ENCODE results near the gene USP32.
"Not testable (repeated sequence)": the region's sequence is repeated elsewhere in the genome, so short reads cannot be mapped to it uniquely, and the experiment has no call there.

The USP32 gene

GRCh38 chr17:60388742-60389141 is 3.2 kb downstream of the USP32 start:
- Histone ChIP-seq H3K36me3 (ENCODE audit: low read length) (no peaks in the 10 kb centered on the region), H3K9me2 (replicated peaks; ENCODE audit: insufficient read depth, low read length) (no peaks in the 10 kb centered on the region), H2AFZ (ENCODE audit: low read depth, low read length, severe bottlenecking) (no peak overlapping the region), H3K9ac (ENCODE audit: low read length) (no peak overlapping the region), H3K27me3 (ENCODE audit: low read length) (no peaks in the 10 kb centered on the region), H3K79me2 (ENCODE audit: insufficient read depth, low read length) (peaks cover 18% of the 10 kb centered on the region; the same call in 1 of the 2 replicates), H3F3A (ENCODE audit: insufficient read depth) (peaks cover 9% of the 10 kb centered on the region), H3K4me2 (ENCODE audit: low read depth, low read length, poor library complexity, severe bottlenecking) (no peak overlapping the region), H3K9me3 (ENCODE audit: insufficient read depth, low read length) (no peaks in the 10 kb centered on the region), H3K4me3 (ENCODE audit: insufficient read depth, low read length, poor library complexity, severe bottlenecking) (no peak overlapping the region), H4K20me1 (ENCODE audit: low read depth, low read length) (0 out of 2 replicates have a peak, but pooled peaks cover 6% of the 10 kb centered on the region), H3K27ac (ENCODE audit: low read depth, low read length) (no peak overlapping the region)
- TF ChIP-seq CTCF (IDR thresholded peaks at IDR 0.05; ENCODE audit: insufficient read depth, low read length, poor library complexity, severe bottlenecking), result no peak
- TF ChIP-seq EZH2phosphoT487 (conservative IDR thresholded peaks at IDR 0.05; ENCODE audit: low read length), result no peak

GRCh38 chr17:60387666-60388065 is 4.3 kb downstream of the USP32 start:
- Histone ChIP-seq H3F3A (ENCODE audit: insufficient read depth) (peaks cover under 1% of the 10 kb centered on the region; the same call in 1 of the 2 replicates), H3K79me2 (ENCODE audit: insufficient read depth, low read length) (peaks cover 24% of the 10 kb centered on the region; the same call in 1 of the 2 replicates), H4K20me1 (ENCODE audit: low read depth, low read length) (0 out of 2 replicates have a peak, but pooled peaks cover 6% of the 10 kb centered on the region), H3K9me3 (ENCODE audit: insufficient read depth, low read length) (no peaks in the 10 kb centered on the region), H2AFZ (ENCODE audit: low read depth, low read length, severe bottlenecking) (no peak overlapping the region), H3K4me2 (ENCODE audit: low read depth, low read length, poor library complexity, severe bottlenecking) (no peak overlapping the region), H3K27ac (ENCODE audit: low read depth, low read length) (no peak overlapping the region), H3K27me3 (ENCODE audit: low read length) (no peaks in the 10 kb centered on the region), H3K4me3 (ENCODE audit: insufficient read depth, low read length, poor library complexity, severe bottlenecking) (no peak overlapping the region), H3K9ac (ENCODE audit: low read length) (no peak overlapping the region), H3K9me2 (replicated peaks; ENCODE audit: insufficient read depth, low read length) (no peaks in the 10 kb centered on the region), H3K36me3 (ENCODE audit: low read length) (no peaks in the 10 kb centered on the region)
- no peak for TF ChIP-seq EZH2phosphoT487 (conservative IDR thresholded peaks at IDR 0.05; ENCODE audit: low read length)
- no peak for TF ChIP-seq CTCF (IDR thresholded peaks at IDR 0.05; ENCODE audit: insufficient read depth, low read length, poor library complexity, severe bottlenecking)

GRCh38 chr17:60386147-60387058 is 5.5 kb downstream of the USP32 start:
- H3K4me3 ChIP-seq (ENCODE audit: insufficient read depth, low read length, poor library complexity, severe bottlenecking), result no peak overlapping the region
- H3K9me3 ChIP-seq (ENCODE audit: insufficient read depth, low read length), result no peaks in the 10 kb centered on the region
- no peaks in the 10 kb centered on the region for H3F3A ChIP-seq (ENCODE audit: insufficient read depth)
- H3K9me2 ChIP-seq (replicated peaks; ENCODE audit: insufficient read depth, low read length), result no peaks in the 10 kb centered on the region
- H3K27ac ChIP-seq (ENCODE audit: low read depth, low read length), result no peak overlapping the region
- H3K4me2 ChIP-seq (ENCODE audit: low read depth, low read length, poor library complexity, severe bottlenecking), result no peak overlapping the region
- H3K79me2 ChIP-seq (ENCODE audit: insufficient read depth, low read length), result peaks cover 24% of the 10 kb centered on the region; the same call in 1 of the 2 replicates
- H3K9ac ChIP-seq (ENCODE audit: low read length), result no peak overlapping the region
- 0 out of 2 replicates have a peak, but pooled peaks cover 6% of the 10 kb centered on the region for H4K20me1 ChIP-seq (ENCODE audit: low read depth, low read length)
- H3K36me3 ChIP-seq (ENCODE audit: low read length), result no peaks in the 10 kb centered on the region
- no peak overlapping the region for H2AFZ ChIP-seq (ENCODE audit: low read depth, low read length, severe bottlenecking)
- H3K27me3 ChIP-seq (ENCODE audit: low read length), result no peaks in the 10 kb centered on the region
- TF ChIP-seq CTCF (IDR thresholded peaks at IDR 0.05; ENCODE audit: insufficient read depth, low read length, poor library complexity, severe bottlenecking) (no peak), EZH2phosphoT487 (conservative IDR thresholded peaks at IDR 0.05; ENCODE audit: low read length) (no peak)

GRCh38 chr17:60384921-60385320 is 7.0 kb downstream of the USP32 start:
- not testable (repeated sequence) for H3K4me2 ChIP-seq (ENCODE audit: low read depth, low read length, poor library complexity, severe bottlenecking); H3K9me2 ChIP-seq (replicated peaks; ENCODE audit: insufficient read depth, low read length); H2AFZ ChIP-seq (ENCODE audit: low read depth, low read length, severe bottlenecking); H3K9me3 ChIP-seq (ENCODE audit: insufficient read depth, low read length); H3F3A ChIP-seq (ENCODE audit: insufficient read depth); H3K4me3 ChIP-seq (ENCODE audit: insufficient read depth, low read length, poor library complexity, severe bottlenecking); H3K36me3 ChIP-seq (ENCODE audit: low read length); H3K27me3 ChIP-seq (ENCODE audit: low read length); H4K20me1 ChIP-seq (ENCODE audit: low read depth, low read length); H3K9ac ChIP-seq (ENCODE audit: low read length); H3K27ac ChIP-seq (ENCODE audit: low read depth, low read length)
- peaks cover 24% of the 10 kb centered on the region; the same call in 1 of the 2 replicates for H3K79me2 ChIP-seq (ENCODE audit: insufficient read depth, low read length)

All from SU-DHL-6 (cell line).